ENCODE data around the gene MGAT4C.
A peak's percentile ranks its signal among the peaks of the same experiment; 100 is the strongest.

Gene MGAT4C

DNA sequence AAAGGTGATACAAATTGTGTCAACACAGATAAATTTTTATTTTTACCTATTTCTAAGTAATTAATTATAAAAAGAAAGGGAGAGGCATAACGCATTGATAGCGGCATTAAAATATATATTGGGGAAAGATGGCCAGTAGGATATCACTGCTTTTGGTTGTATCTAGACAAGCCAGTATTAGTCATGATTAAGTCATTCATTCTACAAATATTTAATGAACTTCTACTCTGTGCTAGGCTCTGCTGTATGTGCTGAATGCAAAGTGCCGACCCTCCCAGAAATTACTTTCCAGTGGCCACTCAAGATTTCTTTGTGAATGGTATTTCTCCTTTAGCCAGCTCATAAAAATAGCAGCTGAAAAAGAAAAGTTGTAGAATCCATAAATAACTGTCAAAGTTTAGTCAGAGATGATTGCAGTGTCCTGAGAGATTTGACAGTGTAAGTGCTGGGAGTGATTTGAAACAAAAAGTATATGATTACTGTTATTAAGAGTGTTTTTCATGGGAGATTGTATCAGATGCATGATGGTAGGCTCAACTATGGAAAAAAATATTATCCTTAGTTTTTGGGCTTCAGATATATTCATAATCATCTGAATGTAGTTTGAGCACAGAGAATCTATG, 133.2 kb downstream of the MGAT4C start:
- peak; percentile 9 for DNase-seq

DNA sequence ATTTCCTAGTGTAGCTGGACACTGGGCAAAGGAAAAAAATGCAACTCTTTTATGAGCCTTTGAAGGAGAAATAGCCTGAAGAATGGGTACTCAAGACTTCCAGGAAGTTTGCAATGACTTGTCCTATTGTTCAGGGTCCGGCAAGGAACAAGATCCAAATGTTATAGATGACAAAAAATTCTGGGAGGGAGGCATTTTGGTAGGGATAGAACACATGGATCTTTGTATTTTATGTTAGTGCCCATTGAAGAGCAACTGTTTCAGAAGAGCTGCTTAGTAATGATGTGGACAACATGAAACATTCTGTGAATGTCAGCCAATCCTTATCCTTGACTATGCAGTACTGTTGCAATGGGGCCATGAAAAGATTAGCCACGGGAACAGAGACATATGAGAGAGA, 138.0 kb downstream of the MGAT4C start:
- no peak for DNase-seq

DNA sequence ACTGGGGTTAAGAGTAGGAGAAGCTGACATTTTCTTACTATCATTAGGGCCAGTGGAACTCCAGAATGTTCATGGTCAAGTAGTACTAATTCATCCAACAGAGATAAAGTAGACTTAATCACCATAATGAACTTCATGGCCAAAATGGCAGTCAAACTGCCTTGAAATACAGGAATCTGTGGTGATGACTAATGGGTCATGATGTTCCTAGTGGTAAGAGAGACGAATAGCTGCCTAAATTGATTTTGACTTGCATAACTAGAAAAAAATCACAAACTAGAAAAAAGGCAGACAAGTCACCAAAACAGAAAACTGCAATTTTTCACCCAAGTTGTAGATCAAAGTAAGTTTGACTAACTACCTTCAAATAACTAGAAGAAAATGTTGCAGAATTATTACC, 138.5 kb downstream of the MGAT4C start:
- DNase-seq, result no peak

DNA sequence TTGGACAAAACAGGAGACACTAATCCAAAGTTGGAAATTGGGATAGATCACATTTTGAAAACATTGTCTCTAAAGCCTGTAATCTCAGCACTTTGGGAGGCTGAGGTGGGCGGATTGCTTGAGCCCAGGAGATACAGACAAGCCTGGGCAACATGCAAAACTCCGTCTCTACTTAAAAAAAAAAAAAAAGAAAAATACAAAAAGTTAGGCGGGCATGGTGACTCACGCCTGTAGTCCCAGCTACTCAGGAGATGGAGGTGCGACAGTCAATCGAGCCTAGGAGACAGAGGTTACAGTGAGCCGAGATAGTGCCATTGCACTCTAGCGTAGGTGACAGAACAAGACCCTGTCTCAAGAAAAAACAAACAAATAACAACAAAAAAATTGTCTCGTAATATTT, 152.1 kb downstream of the MGAT4C start:
- DNase-seq, result no peak

DNA sequence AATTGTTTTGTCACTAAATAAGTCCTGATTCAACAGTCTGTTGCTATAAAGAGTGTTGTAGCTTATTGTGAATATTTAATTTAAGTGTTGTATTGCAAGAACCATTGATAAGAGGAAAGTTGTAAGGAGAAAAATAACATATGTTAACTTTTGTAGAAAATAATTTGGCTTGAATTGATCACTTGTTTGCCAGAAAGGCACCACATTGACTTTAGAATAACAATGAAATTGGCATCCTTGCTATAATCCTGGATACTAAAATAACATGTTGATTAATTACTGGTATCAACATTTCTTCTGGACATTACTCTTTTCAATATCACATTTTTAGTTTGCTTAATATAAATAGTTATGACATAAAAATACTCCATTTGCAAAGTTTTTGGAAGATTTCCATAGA, 159.0 kb downstream of the MGAT4C start:
- DNase-seq, result no peak

DNA sequence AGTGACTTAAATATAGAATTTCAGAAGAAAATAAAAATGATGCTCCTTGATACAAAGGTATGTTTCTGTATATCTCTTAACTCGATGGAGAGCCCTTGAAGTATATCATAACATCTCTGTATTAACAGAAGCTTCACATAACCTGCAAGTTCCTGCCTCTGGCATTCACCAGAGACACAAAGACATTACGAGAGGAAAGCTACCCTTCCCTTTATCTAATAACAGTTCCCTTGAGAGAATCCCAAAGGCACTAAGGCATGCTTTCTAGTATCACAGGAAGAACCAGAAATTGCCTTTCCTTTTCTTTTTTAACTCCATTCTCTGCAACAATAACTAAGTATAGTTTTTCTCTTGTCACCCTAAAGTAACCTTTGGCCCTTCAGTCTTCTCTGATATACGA, 164.5 kb downstream of the MGAT4C start:
- no peak for DNase-seq

DNA sequence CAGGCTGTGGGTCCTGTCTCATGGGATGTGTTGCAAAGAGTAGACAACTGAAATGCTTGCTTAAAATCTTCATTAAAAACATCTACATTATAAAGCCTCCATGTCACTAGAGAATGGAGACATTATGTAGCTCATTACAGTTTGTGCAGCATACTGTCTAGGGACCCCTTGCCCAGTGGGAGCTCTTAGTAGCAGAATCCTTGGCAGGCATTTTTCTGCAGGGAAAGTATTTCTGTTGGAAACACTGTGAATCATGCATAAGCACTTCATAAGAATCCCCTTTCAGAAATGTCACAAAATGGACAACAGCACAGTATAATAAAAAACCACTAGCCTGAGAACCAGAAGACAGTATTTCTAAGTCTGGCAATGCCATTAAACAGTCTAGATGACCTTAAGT, 174.3 kb downstream of the MGAT4C start:
- no peak for DNase-seq

DNA sequence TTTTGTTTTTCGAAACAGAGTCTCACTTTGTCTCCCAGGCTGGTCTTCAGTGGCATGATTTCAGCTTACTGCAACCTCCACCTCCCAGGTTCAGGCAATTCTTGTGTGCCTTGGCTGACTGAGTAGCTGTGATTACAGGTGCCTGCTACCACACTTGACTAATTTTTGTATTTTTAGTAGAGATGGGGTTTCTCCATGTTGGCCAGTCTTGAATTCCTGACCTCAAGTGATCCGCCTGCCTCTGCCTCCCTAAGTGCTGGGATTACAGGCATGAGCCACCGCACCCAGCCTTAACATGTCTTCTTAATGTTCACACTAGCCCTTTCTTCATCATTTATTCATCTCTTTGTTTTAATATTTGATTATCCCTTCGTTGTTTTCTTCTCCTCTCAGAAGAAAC, 197.1 kb downstream of the MGAT4C start:
- DNase-seq, result peak; percentile 16

DNA sequence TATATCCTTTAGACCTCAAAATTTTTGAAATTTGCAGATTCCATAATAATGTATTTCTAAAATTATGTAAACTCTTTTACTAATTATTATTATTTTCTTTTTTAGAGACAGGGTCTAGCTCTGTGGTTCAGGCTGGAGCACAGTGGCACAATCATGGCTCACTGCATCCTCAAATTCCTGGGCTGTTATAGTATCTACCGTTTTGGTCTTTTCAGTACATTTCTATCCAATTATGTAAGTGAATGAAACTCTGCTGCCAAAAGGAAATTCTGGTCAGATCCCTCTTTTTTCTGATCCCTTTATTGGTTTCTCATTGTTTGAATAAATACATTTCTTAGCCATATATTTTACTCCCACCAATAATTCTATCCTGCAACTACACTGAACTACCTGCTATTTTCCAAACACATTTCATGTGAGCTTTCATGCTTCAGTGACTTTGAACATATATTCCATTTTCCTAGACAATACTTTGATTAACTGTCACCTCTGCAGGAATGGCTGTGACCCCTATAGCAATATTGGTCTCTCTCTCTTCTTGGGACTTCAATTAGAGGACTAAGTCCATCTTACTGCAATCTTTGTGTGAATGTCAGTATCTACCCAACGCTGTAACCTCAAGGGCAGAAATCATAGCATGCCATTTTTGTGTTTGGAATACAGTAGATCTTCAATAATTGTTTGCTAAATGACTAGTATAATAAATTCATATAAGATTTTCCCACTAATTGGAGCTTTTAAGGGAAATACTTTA, 198.9 kb downstream of the MGAT4C start:
- DNase-seq, result no peak

DNA sequence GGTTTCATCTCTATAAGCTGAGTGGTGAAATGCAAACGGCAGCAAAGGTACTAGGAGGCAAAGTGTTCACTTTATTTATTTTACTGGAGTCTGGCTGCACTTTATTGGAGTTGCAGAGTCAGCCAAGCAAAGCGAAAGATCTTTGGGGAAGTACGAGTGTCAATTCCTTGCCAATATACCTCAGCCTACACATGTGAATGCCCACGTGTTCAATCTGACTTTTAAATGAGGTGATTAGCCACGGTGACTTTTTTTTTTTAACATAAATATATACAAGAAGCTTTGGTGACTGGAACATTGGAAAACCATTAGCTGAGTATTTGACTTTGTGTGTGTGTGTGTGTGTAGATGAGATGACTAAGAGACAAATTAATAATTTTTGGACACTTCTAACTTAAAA, 203.3 kb downstream of the MGAT4C start:
- DNase-seq, result no peak

DNA sequence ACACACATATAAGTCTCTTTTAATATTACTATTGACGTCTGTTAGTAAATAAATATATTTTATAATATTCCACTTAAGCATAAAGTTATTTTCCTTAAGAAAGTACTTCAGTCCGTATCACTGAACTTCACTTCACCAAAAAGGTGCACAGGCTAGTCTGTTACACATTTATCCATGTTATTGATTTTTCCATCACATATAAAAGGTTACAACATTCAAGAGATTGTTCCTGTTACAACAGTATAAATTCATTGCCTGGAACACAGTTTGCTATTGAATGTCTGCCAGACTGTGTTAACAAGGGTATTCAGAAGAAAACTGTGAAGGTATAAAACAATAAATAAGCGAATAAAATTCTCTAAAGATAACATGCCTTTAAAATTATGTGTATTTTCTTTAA, 206.2 kb downstream of the MGAT4C start:
- no peak for DNase-seq

DNA sequence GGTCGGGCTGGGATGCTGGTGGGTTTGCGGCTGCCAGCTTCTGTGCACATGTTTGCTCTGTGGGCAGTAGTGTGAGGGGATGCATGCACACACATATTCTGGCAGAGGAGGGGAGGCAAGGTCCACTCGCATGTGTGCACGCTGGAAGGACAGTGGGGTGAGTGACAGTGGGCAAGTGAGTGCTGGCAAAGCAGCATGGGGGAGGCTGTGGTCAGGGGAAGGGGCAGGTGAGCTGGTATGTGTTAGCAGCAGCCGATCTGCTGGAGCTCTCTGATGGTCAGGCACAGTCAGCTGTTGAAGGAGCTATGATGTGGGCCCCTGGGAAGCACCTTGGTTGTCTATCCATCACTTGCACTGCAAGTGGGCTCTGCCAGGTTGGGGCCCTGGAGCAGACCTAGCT, 211.8 kb downstream of the MGAT4C start:
- no peak for DNase-seq

DNA sequence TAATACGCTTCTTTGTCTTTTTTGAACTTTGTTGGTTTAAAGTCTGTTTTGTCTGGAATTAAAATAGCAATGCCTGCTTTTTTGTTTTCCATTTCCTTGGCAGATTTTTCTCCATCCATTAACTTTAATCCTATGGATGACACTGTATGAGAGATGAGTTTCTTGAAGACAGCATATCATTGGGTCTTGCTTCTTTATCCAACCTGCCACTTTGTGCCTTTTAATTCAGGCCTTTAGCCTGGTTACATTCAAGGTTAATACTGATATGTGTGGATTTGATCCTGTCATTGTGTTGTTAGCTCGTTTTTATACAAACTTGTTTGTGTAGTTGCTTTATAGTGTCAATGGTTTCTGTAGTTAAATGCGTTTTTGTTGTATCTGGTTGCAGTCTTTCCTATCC, 214.1 kb downstream of the MGAT4C start:
- no peak for DNase-seq

DNA sequence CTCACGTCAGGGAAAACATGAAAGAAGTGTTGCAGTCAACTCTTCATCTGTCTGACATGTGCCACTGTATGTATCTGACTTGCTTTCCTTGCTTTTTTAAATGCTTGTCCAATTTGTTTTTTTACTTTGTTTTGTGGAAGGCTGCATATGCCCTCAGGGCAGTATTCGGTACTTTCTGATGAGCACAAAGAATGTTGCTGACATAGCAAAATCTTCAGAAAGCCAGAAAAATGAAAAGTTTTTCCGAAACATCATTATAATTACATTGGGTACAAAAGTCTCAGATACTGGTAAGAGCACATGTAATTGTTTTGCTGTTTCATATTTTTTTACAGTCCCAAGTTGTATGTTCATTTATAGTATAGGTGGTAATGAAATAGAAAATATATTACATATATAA, 237.8 kb downstream of the MGAT4C start:
- DNase-seq, result no peak

DNA sequence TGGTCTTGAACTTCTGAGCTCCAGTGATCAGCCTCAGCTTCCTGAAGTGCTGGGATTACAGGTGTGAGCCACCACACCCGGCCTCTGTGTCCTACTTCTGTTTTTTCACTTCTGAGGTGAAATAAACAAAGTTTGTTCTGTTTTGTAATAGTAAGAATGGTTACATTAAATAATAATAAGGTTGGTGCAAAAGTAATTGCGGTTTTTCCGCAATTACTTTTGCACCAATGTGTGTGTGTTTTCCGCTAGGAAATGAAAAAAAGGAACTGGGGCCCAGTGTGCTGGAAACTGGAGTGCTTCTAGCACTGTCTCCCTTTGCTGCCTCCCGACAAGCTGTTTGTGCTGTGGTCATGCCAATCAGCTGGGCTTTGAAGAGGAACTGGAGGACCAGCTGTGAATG, 241.2 kb downstream of the MGAT4C start:
- DNase-seq, result no peak

DNA sequence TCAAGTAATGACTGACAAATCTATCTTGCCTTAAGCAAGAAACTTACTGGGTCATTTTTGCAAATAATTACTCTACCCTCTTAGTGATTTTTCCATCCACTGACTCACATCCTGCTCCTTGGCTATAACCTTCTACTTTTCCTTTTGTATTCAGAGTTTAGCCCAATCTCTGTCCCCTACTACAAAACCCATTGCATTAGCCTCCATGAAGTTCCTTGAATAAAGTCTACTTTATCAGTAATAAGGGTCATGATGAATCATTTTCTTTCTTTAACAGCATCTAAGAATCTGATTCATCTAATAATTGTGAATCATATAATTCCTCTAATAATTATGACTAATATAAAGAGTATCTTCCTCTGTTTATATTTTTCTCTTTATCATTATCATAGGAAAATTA, 249.5 kb downstream of the MGAT4C start:
- DNase-seq, result no peak

DNA sequence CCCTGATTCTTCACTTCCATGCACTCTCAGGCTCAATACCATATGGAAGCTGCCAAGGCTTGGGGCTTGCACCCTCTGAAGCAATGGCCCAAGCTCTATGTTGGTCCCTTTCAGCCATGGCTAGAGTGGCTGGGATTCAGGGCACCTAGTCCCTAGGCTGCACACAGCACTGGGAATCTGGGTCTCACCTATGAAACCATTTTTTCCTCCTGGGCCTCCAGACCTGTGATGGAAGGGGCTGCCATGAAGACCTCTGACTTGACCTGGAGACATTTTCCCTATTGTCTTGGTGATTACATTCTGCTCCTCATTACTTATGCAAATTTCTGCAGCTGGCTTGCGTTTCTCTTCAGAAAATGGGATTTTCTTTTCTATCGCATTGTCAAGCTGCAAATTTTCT, 258.1 kb downstream of the MGAT4C start:
- DNase-seq, result no peak

DNA sequence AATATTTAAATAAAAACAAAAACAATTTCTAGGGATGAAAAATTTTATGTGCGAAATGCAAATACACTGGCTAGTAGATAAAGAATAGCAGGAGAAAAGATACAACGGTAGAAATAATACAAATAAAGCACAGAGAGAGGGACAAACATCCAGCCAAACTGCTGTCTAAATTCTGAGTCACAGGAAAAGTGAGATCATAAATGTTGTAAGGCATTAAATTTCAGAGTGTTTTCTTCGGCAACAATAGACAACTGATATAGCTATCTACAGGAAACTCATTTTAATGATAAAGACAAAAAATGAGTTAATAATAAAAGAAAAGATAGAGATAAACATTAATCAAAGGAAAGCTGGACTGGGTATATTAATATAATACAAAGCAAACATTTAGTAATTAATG, 259.9 kb downstream of the MGAT4C start:
- DNase-seq, result no peak

DNA sequence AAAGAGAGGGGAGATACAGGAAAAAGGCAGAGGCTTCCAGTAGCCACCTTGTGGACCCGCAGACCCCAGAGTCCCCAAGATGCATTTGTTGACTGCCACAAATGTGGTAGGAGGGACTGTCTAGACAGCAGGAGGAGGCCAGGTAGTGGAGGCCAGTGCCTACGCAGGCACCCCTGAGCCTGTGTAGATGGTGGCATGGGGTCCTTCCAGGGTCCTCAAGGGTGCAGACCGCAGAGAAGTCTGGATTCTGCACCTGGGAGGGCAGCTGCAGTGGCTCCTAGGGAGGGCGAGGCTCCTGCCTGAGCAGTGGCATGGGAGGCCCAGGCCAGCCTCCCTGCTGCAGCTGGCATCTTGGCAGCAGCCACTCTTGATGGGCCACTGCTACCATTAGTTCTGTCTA, 262.4 kb downstream of the MGAT4C start:
- DNase-seq, result no peak

DNA sequence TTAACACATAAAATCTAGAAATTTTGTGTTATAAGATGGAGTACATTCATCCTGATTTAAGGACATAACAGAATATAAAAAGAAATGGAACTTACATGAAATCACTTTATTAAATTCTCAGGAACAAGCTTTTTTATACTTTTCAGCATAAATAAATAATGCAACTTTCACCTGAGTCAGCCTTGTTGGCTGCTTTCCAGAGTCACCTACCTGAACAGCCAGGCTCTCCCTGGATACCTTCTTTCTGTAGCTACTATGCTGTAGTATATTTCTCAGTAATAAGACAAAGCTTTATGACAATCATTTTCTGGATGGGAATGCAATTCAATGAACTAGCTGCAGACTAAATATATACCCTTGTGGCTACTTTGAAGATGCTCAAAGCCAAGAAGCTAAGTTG, 270.2 kb downstream of the MGAT4C start:
- DNase-seq, result no peak

DNA sequence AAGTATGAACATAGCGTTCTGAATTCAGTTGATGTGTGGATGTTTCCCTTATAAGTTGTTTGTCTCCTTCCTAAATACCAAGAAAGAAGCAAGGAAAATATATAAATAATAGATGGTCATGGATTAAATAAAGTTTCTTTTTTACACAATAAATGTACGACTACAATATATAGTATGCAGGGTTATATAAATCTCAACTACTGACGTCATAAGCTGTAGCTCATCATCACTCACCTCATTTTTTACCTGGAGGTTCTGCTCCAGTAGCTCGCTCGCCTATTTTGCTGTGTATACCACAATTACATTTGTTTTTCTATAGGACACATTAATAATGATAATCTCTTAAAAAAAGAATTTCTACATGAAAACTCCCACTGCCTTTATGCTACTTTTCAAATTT, 272.6 kb downstream of the MGAT4C start:
- DNase-seq, result no peak

DNA sequence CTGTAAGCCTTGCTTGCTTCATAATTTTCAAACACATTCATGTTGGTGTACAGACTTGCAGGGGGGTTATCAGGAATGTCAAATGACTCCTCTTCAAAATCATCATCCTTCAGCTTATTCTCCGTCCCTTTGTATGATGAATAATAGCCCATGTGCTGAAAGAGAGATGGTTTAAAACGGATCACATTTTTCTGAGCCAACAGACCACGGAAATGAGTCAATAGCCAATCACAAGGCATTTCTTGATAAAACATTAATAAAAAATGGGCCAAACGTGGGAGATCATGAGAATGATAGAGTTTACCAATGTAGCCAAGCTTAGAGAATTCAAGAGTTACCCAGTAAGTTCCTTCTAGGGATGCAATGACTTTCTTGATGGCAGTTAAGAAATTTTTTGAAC, 276.6 kb downstream of the MGAT4C start:
- peak; percentile 89 for DNase-seq

DNA sequence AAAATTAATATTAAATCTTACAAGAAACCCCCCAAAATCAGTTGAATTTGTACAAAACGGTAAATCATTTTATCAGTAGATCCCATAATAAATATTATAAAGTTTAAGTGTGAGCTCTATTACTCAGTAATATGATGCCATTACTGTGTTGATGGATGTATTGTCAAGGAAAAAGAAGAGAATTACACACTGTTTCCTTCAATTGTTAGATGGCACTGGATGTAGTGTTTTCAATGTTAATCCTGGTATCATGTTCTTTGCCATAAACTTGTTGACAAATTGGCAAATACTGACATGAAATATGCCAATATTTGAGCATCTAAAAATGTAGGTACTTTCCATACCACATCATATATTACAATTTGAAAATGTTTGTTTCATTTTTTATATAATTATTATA, 280.5 kb downstream of the MGAT4C start:
- DNase-seq, result no peak

DNA sequence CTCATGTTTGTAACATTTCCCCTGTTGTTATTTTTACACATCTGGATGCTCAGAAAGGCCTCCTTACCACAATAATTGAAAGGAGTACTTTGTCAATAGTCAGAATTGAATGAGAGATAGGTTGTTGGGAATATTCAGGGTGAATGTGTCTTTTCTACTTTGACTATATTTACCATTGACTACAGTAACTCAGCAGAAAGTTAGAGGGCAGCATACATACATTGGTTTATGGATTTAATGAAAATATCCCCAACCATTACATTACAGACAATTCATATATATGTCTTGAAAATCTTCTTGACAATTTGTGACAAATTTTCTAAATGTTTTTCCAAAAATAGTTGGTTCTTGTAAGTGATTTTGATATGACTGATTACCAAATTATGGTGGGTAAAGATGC, 284.4 kb downstream of the MGAT4C start:
- DNase-seq, result no peak

DNA sequence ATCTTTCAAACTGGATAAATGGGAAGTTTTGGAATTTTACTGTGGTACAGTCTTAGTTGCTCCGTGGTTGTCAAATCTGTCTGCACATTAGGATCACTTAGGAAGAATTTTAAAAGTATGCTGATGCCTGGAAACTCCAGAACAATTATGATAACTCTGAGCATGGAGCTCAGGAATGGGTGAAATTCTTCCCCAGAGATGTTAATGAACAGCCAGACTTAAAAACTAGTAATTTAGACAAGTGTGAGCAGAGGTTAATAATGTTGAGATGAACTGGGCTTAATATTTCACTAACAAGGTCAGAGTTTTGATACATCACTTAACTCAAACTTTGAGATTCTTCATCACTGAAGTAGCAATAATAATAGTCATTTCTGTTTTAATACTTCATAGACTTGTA, 287.6 kb downstream of the MGAT4C start:
- DNase-seq, result peak; percentile 75
